GM12864 (cell line): ENCODE data around the gene SLC49A4.

Experiments used
- DNase-seq: peaks from one replicate; pipeline ENCODE4 v3.0.0-alpha.2; 2011; ENCODE audit warnings: low read depth
- H3K4me3 ChIP-seq: 2 replicates; pipeline ENCODE4 v1.5.1; 2011; ENCODE audit warnings: mild to moderate bottlenecking, low read depth, low read length, control low read depth
- TF ChIP-seq, protein P1 (sequence below): IDR thresholded peaks from 2 replicates; pipeline ENCODE4 v1.5.1; 2011; ENCODE audit warnings: low read depth, mild to moderate bottlenecking, moderate library complexity, low read length, control low read depth, inconsistent platforms; ENCODE audit errors: missing control alignments

SLC49A4 gene

DNA sequence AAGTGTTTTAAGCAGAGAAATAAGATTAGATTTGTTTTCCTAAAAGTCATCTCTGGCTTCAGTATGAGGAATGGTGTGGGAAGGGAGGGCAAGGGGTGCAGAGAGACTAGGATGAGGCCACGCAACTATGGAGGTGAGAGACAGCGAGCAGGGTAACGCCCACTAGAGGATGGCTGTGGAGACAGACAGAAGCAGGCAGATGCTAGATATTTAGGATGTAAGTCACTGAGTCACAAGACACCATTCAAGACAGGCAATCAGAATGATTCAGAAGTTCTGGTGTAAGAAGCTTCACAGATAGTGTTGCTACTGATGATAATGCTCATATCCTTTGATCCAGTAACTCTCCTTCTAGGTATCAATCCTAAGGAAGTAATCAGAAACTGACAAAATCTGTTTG, 20.3 kb upstream of the SLC49A4 start:
- no peak for DNase-seq
- TF ChIP-seq, protein P1, sequence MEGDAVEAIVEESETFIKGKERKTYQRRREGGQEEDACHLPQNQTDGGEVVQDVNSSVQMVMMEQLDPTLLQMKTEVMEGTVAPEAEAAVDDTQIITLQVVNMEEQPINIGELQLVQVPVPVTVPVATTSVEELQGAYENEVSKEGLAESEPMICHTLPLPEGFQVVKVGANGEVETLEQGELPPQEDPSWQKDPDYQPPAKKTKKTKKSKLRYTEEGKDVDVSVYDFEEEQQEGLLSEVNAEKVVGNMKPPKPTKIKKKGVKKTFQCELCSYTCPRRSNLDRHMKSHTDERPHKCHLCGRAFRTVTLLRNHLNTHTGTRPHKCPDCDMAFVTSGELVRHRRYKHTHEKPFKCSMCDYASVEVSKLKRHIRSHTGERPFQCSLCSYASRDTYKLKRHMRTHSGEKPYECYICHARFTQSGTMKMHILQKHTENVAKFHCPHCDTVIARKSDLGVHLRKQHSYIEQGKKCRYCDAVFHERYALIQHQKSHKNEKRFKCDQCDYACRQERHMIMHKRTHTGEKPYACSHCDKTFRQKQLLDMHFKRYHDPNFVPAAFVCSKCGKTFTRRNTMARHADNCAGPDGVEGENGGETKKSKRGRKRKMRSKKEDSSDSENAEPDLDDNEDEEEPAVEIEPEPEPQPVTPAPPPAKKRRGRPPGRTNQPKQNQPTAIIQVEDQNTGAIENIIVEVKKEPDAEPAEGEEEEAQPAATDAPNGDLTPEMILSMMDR = no peak
- no peak overlapping the region for H3K4me3 ChIP-seq

DNA sequence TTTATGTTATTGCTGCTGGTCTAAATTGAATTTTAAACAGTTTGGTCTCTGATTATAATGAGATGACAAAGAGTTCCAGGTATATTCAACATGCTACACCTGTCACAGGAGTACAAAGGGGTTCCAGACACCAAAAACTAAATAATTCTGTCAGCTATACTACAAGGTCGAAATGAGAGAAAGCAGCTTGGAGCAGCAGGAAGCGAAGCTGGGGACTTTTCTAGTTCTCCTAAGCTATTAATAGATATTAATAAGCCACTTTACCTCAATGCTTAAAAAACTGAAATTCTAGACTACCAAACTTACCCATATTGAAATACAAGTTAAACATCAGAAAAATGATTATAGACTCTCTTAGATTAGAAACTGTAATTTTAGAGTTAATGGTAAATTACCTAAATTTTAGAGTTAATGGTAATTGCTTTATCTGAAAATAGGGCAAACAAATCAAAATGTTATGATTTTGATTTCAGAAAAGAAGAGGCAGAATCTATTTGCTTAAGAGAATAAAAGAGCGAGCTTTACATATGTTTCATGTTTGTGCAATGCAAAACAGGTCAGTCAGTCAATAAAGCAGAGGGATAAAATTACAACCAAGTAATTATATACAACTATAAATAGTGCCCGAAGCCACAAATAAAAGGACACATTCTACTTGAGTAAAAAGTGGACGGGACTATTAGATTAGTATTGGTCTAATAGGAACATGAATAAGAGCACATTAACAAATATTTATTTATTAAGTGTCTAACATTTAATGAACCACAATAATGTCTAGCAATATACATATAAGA, 18.0 kb upstream of the SLC49A4 start:
- no peak for DNase-seq
- TF ChIP-seq, protein P1 = no peak
- H3K4me3 ChIP-seq = no peak overlapping the region

DNA sequence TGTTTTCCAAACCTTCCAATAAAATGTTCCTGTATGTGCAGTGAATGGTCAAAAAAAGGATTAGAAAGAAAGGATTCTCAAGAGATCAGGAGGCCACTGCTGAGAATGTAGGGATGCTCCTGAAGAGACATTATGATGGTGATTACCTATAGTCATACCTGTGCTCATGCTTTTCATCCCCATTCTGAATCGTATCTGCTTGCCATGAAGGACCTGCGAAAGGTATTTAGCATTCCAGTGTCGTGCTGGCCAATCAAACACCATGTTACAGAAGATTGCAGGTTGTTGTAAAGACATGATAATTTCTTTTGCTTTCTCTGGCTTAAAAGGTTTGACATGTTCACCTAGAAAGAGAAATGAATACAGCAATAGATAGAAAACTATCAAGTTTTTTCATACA, 17.3 kb upstream of the SLC49A4 start:
- H3K4me3 ChIP-seq = no peak overlapping the region
- no peak for DNase-seq
- TF ChIP-seq, protein P1 = no peak

DNA sequence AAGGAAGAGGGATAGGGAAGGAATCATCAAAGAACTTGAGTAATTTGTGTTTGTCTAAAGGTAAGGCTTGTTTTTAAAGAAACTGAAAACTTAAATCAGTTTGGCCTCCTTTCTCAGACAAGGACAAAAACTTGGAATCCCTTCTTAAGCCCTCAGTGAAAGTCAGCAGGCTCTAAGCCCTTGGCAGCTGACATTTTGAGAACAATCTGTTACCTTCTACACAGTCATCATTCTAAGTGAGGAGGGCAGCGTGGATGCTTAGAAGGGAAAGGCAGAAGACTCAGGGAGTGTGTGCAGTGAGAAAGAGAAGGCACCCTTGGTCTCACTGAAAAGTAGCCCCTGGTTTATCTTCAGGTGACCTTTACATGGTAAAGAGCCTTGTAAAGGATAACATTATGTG, 12.1 kb upstream of the SLC49A4 start:
- no peak for DNase-seq
- H3K4me3 ChIP-seq = no peak overlapping the region
- TF ChIP-seq, protein P1 = no peak

DNA sequence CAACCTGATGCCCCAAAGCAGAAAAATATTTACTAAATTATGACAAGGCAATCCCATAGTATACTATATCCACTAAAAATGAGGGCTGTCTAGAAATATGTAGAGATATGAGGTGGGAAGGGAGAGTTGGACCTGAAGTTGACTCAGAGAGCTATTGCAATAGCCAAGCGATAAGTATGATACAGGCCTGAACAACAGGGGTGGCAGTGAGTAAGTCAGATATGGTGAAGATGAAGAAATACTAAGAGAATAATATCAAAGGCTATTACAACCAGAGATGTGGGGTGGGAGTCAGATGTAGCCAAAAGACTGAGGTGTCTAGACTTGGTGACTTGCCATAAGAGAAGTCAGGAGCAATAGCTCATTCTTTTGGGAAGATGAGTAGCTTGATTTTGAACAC, 10.4 kb upstream of the SLC49A4 start:
- no peak for DNase-seq
- TF ChIP-seq, protein P1 = no peak
- H3K4me3 ChIP-seq = no peak overlapping the region

DNA sequence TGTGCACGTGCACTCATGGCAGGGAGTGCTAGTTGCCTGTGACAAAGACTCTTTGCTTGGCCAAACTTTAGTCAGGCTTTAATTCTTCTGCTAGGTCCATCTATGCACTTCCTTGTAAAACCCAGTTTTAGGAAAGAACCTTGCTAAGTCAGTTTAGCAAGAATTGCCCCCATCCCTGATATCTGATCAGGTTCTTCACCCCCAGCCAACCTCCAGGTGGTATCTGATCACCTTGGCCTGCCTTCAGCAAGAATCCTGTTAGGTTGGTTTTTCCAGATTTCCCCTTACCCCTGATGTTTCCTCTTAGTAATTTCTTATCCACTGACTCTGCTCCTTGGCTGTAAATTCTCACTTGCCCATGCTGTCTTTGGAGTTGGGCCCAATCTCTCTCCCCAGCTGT, 9.6 kb upstream of the SLC49A4 start:
- TF ChIP-seq, protein P1 = no peak
- H3K4me3 ChIP-seq = no peak overlapping the region
- no peak for DNase-seq

DNA sequence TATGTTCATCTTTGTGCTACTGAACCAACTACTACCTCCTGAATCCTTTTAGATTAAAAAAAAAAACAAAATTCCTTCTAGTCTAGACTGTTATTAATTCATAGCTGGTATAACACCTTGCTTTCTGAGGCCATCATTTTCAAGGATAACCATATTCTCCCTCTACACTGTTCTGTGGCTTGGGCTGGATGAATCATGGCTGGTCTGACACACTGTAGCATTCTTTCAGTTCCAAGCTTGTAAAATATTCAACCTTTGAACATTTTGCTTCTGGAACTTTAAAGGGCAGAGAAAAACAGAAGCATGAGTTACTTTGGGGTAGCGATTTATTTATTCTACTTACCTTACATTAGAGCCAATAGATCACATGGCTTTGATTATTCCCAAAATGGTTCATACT, 8.8 kb upstream of the SLC49A4 start:
- no peak for DNase-seq
- TF ChIP-seq, protein P1 = no peak
- no peak overlapping the region for H3K4me3 ChIP-seq
